ENCODE data around the gene RNF10. TPM values are rescaled to one million over a fixed set of nuclear protein-coding genes. Genes with fewer than 3 reads are reported as not detected.
"Not testable (repeated sequence)": the region's sequence is repeated elsewhere in the genome, so short reads cannot be mapped to it uniquely, and the experiment has no call there.

Gene RNF10
- total RNA-seq, 2 experiments from 2014 or later, result 159 to 166 TPM

DNA sequence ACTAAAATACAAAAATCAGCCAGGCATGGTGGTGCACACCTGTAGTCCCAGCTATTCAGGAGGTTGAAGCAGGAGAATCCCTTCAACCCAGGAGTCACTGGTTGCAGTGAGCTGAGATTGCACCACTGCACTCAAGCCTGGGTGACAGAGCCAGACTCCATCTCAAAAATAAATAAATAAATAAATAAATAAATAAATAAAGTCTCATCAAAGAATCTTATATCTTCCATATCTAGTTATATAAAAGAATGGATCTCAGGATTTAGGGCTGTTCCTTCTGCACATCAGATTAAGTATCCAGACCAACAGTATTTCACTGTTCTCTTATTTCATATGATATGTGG lies 3.8 kb upstream of the RNF10 start:
- H3K36me3 Mint-ChIP-seq (ENCODE audit: low read depth); H3K27me3 Mint-ChIP-seq (ENCODE audit: low read depth); DNase-seq; H3K9me3 Mint-ChIP-seq; H3K27ac Mint-ChIP-seq: not testable (repeated sequence)
- CTCF ChIA-PET, result interaction anchor here (1.5 kb wide), 1 partner anchor 53 kb away, joined by 4 read pairs; no protein-coding TSS in a partner anchor
- peak overlapping the region; percentile 100 for H3K4me3 Mint-ChIP-seq
- intact Hi-C loops (cut with micrococcal nuclease), result loop anchor here (5.0 to 10.0 kb wide), 3 partner anchors 326 to 516 kb away; partner anchors contain the start of genes OASL and RPLP0
- H3K4me1 Mint-ChIP-seq (ENCODE audit: low read depth), result peaks cover 23% of the 10 kb centered on the region

DNA sequence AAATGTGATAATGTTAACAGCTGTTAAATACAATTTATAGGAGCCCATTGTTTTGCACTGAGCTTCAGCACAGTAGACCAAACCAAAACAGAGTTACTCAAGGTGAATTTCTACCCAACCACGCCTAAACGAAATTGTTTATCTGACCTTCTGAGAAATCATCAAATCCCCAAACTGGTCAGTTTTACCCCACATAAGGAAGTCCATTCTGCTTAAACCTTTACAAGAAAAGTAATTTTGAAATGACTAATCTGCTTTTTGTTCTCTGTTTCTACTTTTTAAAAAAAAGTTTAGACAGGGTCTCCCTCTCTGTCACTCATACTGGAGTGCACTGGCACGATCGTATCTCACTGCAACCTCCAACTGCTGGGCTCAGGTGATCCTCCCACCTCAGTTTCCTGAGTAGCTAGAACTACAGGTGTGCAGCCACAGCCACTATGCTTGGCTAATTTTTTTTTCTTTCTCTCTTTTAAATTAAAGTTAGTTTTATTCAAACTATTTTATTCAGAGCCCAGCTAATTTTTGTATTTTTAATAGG lies 1.4 kb upstream of the RNF10 start:
- Mint-ChIP-seq H3K4me3 (no peak overlapping the region), H3K27me3 (ENCODE audit: low read depth) (no peaks in the 10 kb centered on the region), H3K36me3 (ENCODE audit: low read depth) (peaks cover 15% of the 10 kb centered on the region), H3K27ac (no peak overlapping the region), H3K9me3 (no peaks in the 10 kb centered on the region), H3K4me1 (ENCODE audit: low read depth) (peaks cover 39% of the 10 kb centered on the region)
- intact Hi-C loops (cut with micrococcal nuclease), result loop anchor here (5.0 to 10.0 kb wide), 3 partner anchors 328 to 518 kb away; partner anchors contain the start of genes OASL and RPLP0
- no peak for DNase-seq
- CTCF ChIA-PET, result interaction anchor here (1.1 kb wide), 1 partner anchor 62 kb away, joined by 3 read pairs; no protein-coding TSS in a partner anchor

DNA sequence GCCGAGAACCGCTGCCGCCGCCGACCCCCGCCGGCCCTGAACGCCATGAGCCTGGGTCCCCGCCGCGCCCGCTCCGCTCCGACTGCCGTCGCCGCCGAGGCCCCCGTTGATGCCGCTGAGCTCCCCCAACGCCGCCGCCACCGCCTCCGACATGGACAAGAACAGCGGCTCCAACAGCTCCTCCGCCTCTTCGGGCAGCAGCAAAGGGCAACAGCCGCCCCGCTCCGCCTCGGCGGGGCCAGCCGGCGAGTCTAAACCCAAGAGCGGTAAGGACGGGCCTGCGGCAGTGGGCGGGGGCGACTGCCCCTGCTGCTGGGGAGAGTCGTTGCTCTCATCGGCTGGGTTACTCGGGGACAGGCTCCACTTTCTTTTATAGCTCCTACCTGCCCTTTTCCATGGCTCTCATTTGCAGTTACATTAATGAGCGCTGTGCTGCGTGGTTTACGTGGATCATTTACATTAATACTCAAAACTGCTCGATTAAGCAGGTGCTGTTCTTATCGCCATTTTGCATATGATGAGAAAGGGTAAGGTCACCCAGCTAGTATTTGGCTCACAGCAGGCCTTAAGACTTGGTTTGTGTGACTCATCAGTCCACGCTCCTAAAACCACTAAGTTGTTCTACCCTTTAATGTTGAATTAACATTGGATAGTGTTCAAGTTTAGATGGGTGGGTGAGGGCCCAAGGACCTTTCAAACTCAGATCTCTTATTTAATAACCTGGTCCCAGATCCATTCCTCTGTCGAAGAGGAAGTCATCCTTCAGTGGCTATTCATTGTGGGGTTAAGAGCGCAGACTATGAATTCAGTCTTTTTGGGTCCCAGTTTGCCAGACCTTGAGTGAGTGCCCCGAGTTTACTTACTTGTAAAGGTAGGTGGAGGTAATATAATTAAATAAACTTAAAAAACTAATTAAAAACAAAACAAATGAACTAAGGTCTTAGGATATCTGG lies 823 bp downstream of the RNF10 start:
- peaks cover 49% of the 10 kb centered on the region for H3K4me1 Mint-ChIP-seq (ENCODE audit: low read depth)
- no peaks in the 10 kb centered on the region for H3K27me3 Mint-ChIP-seq (ENCODE audit: low read depth)
- H3K36me3 Mint-ChIP-seq (ENCODE audit: low read depth), result peaks cover 26% of the 10 kb centered on the region
- peak; percentile 58 for DNase-seq
- intact Hi-C loops (cut with micrococcal nuclease), result loop anchor here (1.0 to 10.0 kb wide), 11 partner anchors 39 to 520 kb away; partner anchors contain the start of genes COX6A1, DYNLL1, OASL and POP5
- CTCF ChIA-PET, result interaction anchor here (0.8 to 1.0 kb wide), 2 partner anchors 46 to 65 kb away, joined by 3 to 5 read pairs; partner anchors contain the start of gene POP5
- H3K27ac Mint-ChIP-seq, result peak overlapping the region; percentile 94
- peak overlapping the region; percentile 92 for H3K4me3 Mint-ChIP-seq
- no peaks in the 10 kb centered on the region for H3K9me3 Mint-ChIP-seq

DNA sequence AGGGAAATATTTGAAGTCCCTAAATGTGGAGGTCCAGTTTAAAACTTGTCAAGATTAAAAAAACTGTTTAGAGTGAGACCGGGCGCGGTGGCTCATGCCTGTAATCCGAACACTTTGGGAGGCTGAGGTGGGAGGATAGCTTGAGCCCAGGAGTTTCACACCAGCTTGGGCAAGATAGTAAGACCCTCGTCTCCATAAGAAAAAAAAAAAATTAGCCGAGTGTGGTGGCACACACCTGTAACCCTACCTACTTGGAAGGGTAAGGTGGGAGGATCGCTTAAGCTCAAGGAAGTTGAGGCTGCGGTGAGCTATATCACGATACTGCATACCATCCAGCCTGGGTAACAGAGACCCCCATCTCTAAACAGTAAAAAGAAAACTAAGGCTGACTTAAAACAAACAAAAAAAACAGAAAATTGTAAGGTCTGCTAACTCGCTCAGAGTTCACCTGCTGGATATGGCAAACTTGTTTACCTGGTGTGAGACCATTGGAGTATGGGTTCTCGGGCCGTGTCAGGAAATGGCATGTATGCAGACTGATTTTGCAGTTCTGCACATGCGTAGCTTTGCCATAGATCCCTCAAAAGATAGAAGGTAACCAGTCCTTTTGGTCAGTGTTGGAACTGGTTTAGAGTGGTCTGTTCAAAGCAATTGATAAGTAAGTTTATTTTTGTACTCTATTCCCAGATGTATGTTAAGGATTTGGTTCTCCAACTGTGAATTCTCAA lies 2.1 kb downstream of the RNF10 start:
- Mint-ChIP-seq H3K9me3 (no peaks in the 10 kb centered on the region), H3K4me3 (peak overlapping the region; percentile 92), H3K27me3 (ENCODE audit: low read depth) (no peaks in the 10 kb centered on the region), H3K36me3 (ENCODE audit: low read depth) (peaks cover 26% of the 10 kb centered on the region), H3K27ac (peak overlapping the region; percentile 44), H3K4me1 (ENCODE audit: low read depth) (peaks cover 57% of the 10 kb centered on the region)
- DNase-seq, result peak; percentile 56
- intact Hi-C loops (cut with micrococcal nuclease), result loop anchor here (5.0 to 10.0 kb wide), 3 partner anchors 331 to 521 kb away; partner anchors contain the start of genes RAB35 and RPLP0
- CTCF ChIA-PET, result interaction anchor here (1.0 to 1.5 kb wide), 3 partner anchors 45 to 112 kb away, joined by 4 to 8 read pairs (median 5); partner anchors contain the start of gene POP5

DNA sequence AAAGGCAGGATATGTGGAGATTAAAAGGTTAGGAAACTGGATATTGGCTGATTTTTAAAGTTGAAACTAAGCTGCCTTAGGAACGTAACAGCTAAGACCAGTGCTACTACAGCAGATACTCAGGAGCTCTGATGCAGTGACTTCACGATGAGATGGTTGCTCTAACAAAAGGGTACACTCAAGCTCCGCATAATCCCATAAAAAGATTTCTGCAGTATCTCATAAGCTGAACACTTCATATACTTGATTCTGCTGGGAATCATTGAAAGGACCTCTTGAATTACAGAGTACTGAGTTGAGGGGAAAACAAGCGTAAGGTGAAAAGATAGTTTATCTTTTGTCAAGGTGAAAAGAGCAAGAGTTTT lies 3.7 kb downstream of the RNF10 start:
- DNase-seq, result no peak
- Mint-ChIP-seq H3K27ac (peak overlapping the region; percentile 73), H3K27me3 (ENCODE audit: low read depth) (no peaks in the 10 kb centered on the region), H3K4me3 (peak overlapping the region; percentile 61), H3K9me3 (no peaks in the 10 kb centered on the region), H3K4me1 (ENCODE audit: low read depth) (peaks cover 67% of the 10 kb centered on the region), H3K36me3 (ENCODE audit: low read depth) (peaks cover 26% of the 10 kb centered on the region)
- CTCF ChIA-PET, result interaction anchor here (0.5 to 1.1 kb wide), 3 partner anchors 8 to 99 kb away, joined by 3 to 5 read pairs (median 4); partner anchors contain the start of gene COQ5
- intact Hi-C loops (cut with micrococcal nuclease), result loop anchor here (5.0 to 10.0 kb wide), 3 partner anchors 333 to 523 kb away; partner anchors contain the start of genes RAB35 and RPLP0

DNA sequence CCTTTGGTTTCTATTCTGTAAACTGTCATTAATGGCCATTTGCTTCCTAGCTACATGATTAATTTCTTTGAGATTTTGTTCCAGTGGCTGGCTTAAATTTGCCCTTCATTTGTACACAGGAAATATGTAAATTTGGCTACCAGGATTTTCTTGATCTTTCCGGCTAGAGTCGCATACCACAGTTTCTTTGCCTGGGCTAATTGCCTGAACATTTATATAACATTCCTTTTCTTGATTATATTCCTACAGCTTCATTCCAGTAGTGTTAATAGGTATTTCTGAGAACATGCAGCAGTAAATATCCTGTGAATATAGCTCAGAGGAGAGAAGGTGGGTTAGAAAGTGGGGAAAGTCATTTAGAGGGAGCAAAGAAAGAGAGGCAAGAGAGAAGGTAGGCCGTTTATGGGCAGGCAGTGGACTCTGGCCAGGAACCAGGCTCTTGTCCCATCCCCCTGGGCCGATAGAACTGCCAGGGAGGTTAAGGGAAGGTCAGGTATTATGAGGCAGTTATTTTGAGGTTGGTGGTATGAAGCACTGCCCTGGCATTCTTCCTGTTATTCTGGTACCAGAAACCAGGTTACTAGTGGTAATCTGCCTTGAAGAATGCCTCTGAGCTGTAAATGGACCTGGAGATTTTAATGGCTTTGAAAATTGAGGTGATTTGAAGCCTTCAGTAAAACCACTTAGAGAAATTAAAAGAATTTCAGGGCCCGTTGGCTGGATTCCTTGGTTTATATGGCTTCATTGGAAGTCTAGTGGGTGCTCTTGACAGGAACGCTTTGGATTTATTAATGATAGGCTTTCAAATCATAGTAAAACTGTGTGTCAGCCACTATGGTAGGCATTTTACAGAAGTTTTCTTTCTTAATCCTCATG lies 4.4 kb downstream of the RNF10 start:
- Mint-ChIP-seq H3K4me1 (ENCODE audit: low read depth) (peaks cover 67% of the 10 kb centered on the region), H3K27me3 (ENCODE audit: low read depth) (no peaks in the 10 kb centered on the region)
- CTCF ChIA-PET, result interaction anchor here (0.9 to 1.1 kb wide), 2 partner anchors 9 to 44 kb away, joined by 3 to 5 read pairs; partner anchors contain the start of gene COQ5

DNA sequence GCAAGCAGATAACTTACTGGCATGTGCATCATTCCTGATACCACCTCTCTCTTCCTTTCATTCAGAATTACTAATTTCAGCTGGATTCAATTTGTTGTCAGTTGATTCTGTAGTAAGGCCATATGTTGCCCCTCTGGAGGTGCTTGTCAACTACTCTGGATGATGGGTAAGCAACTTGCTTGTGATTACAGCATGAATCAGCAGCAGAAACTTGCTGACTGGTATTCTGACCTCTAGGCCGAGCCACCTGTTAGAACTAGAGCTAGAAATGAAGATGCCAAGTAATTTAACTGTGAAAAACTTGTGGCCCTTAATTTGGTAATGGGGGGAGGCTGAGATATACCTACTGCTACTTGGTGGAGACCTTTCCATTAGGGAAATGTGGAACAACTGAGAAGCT lies 5.1 kb downstream of the RNF10 start:
- peak; percentile 23 for DNase-seq
- intact Hi-C loops (cut with micrococcal nuclease), result loop anchor here (5.0 to 10.0 kb wide), 3 partner anchors 335 to 525 kb away; partner anchors contain the start of genes RAB35 and RPLP0
- Mint-ChIP-seq H3K27ac (peak overlapping the region; percentile 73), H3K4me3 (no peak overlapping the region), H3K4me1 (ENCODE audit: low read depth) (peaks cover 71% of the 10 kb centered on the region), H3K9me3 (no peaks in the 10 kb centered on the region), H3K36me3 (ENCODE audit: low read depth) (peaks cover 26% of the 10 kb centered on the region), H3K27me3 (ENCODE audit: low read depth) (no peaks in the 10 kb centered on the region)
- CTCF ChIA-PET, result interaction anchor here (0.6 to 1.1 kb wide), 3 partner anchors 20 to 70 kb away, joined by 3 read pairs; no protein-coding TSS in a partner anchor

More for the DNA sequence above, 4.4 kb downstream of the RNF10 start:
- no peak for DNase-seq
- Mint-ChIP-seq H3K27ac (peak overlapping the region; percentile 73), H3K4me3 (peak overlapping the region; percentile 61), H3K36me3 (ENCODE audit: low read depth) (peaks cover 26% of the 10 kb centered on the region), H3K9me3 (no peaks in the 10 kb centered on the region)
- intact Hi-C loops (cut with micrococcal nuclease), result loop anchor here (5.0 to 10.0 kb wide), 3 partner anchors 334 to 524 kb away; partner anchors contain the start of genes RAB35 and RPLP0

DNA sequence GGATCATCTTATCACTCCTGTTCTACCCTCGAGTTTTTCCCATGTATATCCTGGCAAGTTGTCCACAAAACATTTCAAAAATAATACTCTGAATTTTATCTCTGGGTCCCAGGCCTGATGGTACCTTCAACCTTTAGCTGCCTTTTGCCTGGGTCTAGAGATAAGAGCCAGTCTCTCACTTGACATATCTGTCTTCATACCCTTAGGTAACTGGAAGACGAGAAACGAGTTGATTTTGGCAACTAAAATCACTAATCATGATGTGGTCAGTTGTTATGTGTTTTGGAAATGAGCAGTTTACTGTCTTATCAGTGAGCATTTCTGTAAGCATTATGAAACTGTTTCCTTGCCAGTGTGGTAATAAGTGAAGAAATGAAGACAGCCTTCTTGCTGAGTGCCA lies 6.3 kb downstream of the RNF10 start:
- peaks cover 24% of the 10 kb centered on the region for H3K36me3 Mint-ChIP-seq (ENCODE audit: low read depth)
- DNase-seq, result no peak
- CTCF ChIA-PET, result interaction anchor here (1.0 to 1.1 kb wide), 2 partner anchors 21 to 71 kb away, joined by 3 read pairs; no protein-coding TSS in a partner anchor
- H3K4me3 Mint-ChIP-seq, result no peak overlapping the region
- H3K27me3 Mint-ChIP-seq (ENCODE audit: low read depth), result no peaks in the 10 kb centered on the region
- H3K4me1 Mint-ChIP-seq (ENCODE audit: low read depth), result peaks cover 72% of the 10 kb centered on the region
- H3K9me3 Mint-ChIP-seq, result no peaks in the 10 kb centered on the region
- H3K27ac Mint-ChIP-seq, result peak overlapping the region; percentile 5
- intact Hi-C loops (cut with micrococcal nuclease), result no loop called here

DNA sequence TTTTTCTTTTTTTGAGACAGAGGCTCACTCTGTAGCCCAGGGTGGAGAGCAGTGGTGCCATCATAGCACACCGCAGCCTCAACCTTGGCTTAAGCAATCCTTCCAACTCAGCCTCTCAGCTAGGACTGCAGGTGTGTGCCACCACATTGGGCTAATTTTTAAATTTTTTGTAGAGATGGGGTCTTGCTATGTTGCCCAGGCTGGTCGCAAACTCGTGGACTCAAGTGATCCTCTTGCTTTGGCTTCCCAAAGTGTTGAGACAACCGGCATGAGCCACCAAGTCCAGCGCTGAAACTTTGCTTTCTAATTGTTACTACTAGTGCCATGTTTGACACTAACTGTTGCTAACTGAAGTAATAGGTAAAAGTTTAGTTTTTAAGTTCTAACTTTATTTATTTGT lies 8.0 kb downstream of the RNF10 start:
- Mint-ChIP-seq H3K4me1 (ENCODE audit: low read depth) (peaks cover 66% of the 10 kb centered on the region), H3K36me3 (ENCODE audit: low read depth) (peaks cover 21% of the 10 kb centered on the region), H3K27ac (no peak overlapping the region), H3K27me3 (ENCODE audit: low read depth) (no peaks in the 10 kb centered on the region), H3K4me3 (no peak overlapping the region), H3K9me3 (no peaks in the 10 kb centered on the region)
- intact Hi-C loops (cut with micrococcal nuclease), result no loop called here
- CTCF ChIA-PET, result interaction anchor here (1.5 kb wide), 1 partner anchor 41 kb away, joined by 5 read pairs; no protein-coding TSS in a partner anchor
- no peak for DNase-seq

DNA sequence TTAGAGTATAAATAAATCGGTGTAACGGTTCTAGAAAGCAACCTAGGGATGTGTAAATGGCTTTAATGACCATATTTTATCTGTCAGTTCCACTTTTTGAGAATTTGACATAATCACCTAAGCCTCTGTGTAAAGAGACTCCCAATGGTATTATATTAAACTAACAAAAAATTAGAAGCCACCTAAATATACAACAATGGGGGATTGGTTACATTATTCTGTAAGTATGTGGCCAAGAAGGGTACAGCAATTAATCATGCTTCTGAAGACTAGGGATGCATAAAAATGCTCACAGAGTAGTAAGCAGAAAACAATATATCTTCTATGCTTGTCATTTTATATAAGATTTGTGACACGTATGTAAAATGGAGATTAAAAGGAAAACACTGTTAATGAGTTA lies 10.5 kb downstream of the RNF10 start:
- DNase-seq, result no peak
- H3K36me3 Mint-ChIP-seq (ENCODE audit: low read depth), result peaks cover 3% of the 10 kb centered on the region
- H3K9me3 Mint-ChIP-seq, result no peaks in the 10 kb centered on the region
- CTCF ChIA-PET, result interaction anchor here (0.6 kb wide), 2 partner anchors 17 to 105 kb away, joined by 3 read pairs; no protein-coding TSS in a partner anchor
- no peaks in the 10 kb centered on the region for H3K27me3 Mint-ChIP-seq (ENCODE audit: low read depth)
- H3K27ac Mint-ChIP-seq, result no peak overlapping the region
- peaks cover 41% of the 10 kb centered on the region for H3K4me1 Mint-ChIP-seq (ENCODE audit: low read depth)
- no peak overlapping the region for H3K4me3 Mint-ChIP-seq
- intact Hi-C loops (cut with micrococcal nuclease), result no loop called here

DNA sequence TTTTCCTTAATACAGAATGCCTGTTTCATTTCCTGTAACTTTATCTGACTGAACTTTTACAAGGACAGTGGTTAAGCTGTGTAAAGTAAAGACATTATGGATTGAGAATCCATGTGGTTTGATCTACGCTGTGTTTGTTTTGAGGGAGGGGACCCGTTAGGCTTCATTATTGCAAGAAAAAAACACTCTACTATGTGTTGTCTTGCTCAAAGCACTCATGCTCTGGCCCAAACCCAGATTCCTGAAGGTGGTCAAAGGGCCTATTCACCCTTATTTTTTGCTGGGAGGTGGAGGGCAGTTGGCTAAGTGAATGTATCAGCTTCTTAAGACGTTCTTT lies 11.9 kb downstream of the RNF10 start:
- Mint-ChIP-seq H3K27ac (no peak overlapping the region), H3K4me3 (no peak overlapping the region), H3K36me3 (ENCODE audit: low read depth) (peaks cover 3% of the 10 kb centered on the region), H3K4me1 (ENCODE audit: low read depth) (peaks cover 30% of the 10 kb centered on the region), H3K9me3 (no peaks in the 10 kb centered on the region), H3K27me3 (ENCODE audit: low read depth) (no peaks in the 10 kb centered on the region)
- CTCF ChIA-PET, result no interaction called here
- DNase-seq, result no peak
- intact Hi-C loops (cut with micrococcal nuclease), result no loop called here
